GM15510 (cell line): ENCODE measurements around the gene ISCA2.
A peak's percentile ranks its signal among the peaks of the same experiment; 100 is the strongest.

Experiments used
- POLR2A ChIP-seq: IDR thresholded peaks from 3 replicates; pipeline ENCODE4 v1.6.1; 2011; ENCODE audit warnings: borderline replicate concordance; ENCODE audit not compliant: insufficient read length; ENCODE audit errors: extremely low read depth

The ISCA2 gene

DNA sequence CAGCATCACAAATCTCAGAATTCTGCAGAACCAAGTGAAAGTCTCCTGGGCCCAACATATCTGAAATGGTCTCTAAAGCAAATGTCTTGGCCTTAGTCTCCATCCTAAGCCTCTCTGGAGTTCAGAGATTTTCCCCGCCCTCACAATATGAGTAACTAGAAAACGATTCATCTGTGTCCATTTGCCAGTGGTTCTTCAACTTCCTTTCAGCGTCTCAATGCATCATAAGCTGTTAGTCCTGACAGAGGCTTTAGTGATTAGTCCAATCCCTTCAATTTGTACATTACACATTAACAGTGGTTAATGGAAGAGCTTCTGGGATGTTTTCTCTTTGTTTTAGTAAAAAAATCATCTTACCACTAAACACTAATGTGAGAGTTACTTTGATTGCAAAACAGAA, 17.9 kb upstream of the ISCA2 start:
- no peak for TF ChIP-seq POLR2A

DNA sequence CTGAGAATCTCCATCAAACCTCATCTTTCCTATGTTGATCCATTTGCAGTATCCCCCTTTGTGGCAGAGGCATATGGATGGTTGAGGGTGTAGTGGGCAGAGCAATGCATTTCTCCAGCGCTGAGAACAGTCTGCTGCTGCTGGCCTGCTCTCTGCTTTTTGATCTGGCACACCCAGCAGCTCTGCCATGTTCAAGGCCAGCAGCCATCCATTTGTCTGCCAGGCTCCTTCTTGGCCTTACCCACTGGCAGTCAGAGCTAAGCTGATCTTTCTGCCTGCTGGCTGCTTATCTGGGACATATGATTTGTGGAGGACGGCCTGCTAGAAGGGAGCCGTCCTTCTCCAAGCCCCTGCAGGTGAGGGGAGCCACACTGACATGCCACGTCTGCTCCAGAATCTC, 17.5 kb upstream of the ISCA2 start:
- TF ChIP-seq POLR2A, result no peak

DNA sequence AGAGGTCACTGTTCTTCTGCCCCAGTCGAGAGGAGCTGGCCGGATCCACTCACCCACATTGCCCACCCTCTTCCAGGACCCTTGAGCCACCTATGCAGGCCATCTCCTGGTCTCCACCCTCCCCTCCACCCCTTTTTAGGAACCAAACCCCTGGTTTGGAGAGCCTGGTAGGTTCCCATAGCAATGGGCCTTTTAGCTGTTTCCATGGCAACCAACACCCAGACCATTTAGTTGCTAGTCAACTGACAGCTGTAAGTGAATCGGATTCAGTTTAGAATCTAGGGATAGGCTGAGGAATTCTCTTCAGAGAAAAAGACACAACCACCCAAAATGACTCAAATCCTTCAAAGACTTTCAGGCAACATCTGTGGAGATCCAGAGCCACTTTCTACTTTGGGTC, 17.0 kb upstream of the ISCA2 start:
- no peak for TF ChIP-seq POLR2A

DNA sequence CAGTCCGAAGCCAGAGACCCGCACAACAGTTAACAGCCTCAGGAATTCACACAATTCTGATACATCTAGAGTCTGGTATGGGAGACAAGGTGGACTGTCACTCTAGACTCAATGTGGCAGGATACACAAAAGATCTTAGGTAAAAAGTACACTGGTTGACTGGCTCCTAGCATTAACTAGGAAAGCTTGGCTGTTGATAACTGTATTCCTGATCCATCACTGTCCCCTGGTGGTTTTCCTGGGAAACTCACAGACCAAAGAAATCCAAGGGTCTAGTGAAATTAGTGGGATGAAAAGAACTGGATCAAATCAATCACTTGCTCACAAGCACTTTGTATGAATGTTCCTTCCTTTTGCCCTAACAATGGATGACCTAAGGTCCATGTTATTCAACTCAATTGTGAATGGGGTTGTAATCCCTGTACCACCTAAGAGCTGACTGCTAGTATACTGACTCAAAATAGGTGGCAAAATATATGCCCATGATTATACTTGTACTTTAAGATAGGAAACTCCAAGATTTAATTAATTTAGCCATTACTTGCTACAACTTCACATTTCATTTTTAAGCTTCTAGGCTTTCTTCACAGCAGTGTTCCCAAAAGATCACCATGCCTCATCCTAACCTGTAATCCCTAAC, 14.4 kb upstream of the ISCA2 start:
- TF ChIP-seq POLR2A, result no peak

DNA sequence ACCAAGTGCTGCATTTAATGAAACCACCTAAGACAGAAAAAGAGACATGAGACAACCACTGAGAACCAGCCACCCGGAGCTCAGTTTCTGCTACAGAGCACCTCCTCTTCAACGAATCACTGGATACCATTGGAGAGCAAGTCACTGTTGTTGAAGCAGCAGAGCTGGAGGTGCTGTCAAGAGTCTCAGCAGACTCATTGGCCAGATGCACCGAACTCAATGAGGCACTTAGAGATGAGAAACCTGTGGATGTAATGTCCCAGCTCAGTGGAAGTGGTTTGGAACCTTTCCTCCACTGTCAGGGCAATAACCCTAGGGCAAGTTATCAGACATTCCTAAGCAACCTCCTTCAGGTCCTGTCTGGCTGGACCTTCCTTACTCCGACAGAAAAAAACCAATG, 13.5 kb upstream of the ISCA2 start:
- TF ChIP-seq POLR2A, result no peak

DNA sequence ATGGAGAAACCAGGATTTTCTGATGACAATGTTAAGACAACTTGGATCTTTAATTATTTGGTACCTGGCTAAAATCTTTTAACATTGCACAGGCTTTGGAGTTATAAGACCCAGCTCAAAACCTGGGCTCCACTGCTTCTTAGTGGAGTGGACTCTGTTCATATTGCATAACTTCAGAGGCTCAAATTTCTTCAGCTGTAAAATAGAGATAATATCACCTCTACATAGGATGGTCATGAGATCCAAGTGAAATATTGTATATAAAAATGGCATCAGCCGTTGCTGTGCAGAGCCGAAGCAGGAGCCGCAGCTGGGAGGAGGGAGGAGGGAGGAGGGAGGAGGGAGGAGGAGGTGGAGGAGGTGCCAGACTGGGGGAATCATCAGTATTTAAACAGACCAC, 11.0 kb upstream of the ISCA2 start:
- no peak for TF ChIP-seq POLR2A

DNA sequence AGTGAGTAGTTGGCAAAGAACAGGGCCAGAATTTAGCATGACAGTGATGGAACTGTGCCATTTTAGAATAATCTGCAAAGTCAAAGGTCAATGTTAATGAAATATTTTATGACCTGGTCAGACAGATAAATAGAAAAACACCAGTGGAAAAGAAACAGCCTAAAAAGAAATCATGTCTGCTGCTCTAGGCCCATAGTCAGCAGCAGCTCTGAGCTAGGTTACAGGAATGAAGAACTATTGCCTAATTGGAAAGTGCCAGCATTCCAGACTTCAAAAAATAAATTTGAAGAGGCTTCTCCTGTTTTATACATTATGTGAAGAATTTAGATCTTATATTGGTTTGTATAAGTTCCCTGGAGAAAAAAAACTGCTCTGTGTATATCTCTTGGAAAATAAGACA, 10.2 kb upstream of the ISCA2 start:
- no peak for TF ChIP-seq POLR2A

DNA sequence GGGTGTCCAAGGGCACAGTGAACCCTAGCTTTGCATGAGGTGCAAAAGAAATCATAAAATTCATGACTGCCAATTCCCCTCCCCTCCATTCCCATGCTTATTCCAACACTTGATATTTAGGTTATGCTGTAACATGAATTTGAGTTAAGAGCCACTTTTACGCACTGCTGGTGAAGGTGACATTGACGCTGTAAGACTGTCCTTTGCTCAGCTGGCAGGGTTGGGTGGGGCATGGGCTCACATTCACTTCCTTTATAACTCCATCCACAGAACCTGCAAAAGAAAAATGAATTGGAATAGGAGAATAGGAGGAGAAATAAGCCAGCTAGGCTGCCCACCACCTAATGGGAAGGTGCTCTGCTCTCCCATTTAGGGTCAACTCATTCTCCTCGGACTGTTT, 7.4 kb upstream of the ISCA2 start:
- TF ChIP-seq POLR2A, result no peak

DNA sequence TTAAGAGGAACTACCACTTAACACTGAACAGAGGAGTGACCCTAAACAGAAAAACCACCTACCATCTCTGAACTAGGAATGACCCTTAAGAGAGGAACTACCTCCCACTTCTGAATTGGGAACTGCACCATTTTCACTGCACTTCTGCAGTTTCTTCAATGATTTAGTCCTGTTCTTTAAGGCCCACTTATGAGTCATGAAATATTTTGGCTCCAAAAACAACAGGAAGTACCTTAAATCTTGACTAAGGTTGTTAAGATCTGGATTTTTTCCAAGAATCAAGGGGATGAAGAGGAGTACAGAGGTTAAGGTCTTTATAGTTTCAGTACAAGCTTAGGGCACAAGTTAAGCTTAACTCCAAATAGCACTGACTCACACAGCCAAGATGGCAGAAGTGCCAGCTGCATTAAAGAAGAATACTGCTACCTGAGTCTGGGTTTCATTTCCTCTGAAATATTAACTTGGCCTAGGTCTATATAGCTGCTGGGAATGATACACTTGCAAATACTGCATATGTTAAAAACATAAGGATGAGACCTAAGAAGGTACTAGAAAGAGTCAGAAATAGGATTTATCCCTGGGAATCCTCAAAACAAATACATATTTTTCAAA, 4.7 kb upstream of the ISCA2 start:
- no peak for TF ChIP-seq POLR2A

DNA sequence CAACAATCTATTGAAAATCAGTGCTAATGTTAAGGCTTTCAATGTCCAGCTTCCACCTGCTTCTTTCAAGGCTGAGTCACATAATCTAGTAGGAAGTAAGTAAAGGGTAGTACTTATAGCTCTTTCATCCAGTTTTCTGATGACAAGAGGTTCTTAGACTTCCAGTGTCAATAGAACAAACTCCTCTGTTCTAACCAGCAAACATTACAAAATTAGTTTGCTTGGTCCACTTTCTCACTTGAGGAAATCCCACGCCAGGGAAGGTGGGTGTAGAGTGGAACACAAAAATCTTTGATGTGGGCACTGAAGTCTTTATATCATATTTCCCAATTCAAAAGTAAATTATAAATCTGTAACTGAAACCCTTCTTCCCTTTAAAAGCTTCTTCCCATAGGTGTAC, 3.1 kb upstream of the ISCA2 start:
- TF ChIP-seq POLR2A, result no peak

DNA sequence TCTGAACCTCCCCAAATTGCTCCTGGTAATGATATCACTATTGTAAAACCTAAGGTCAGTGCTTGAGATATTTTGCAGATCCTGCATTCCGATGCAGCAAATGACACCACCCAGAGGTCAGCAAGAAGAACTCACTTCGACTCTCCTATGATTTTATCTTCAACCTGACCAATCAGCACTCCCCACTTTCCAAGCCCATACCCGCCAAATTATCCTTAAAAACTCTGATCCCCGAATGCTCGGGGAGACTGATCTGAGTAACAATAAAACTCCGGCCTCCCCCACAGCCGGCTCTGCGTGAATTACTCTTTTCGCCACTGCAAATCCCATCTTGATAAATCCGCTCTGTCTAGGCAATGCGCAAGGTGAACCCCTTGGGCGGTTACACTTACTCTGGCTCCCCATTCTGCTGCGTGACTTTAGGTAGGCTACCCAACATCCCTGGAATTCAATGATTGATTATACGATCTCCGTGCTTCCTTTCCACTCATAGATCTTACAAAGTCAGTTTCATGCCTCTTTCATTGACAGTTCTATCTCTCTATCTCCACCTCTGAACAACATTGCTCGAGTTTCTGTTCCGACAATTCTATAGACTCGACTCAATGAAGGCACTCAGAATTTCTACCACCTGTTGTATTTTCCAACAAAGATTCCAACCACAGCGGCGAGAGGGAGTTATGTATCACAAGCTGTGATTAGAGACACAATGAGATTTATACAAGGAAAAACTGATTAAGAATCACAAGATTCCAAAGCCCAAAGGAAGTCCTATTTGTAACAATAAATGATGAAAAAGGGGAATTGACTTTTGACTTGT, 1.4 kb upstream of the ISCA2 start:
- no peak for TF ChIP-seq POLR2A

DNA sequence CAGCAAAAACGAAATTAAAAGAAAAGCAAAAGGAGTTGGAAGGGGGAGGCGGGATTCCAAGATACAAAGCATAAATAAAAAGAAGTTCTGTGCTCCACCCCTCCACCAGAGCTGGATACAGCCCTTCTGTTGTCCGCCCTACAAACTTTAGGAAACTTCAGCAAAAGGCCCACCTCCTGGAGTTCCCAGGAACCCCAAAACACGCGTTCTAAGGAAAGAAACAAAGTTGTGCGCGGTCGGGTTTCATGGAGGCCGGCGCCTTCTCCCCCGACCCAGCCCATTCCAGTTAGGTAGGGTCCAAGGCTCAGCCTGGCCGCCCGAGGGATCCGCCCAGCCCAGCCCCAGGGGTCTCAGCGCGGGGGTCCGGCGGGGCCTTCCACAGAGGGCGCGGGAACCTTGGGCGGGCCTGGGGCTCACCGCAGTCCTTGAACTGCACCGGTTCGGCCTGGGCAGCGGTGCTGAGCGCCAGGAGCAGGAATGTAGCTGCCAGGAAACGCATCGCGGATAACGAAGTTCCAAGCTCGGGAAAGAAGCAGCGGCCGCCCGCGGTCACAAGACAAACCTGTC, 706 bp upstream of the ISCA2 start, which contains the start of gene NPC2:
NPC2 (minus strand) TSS at position 530 of the 567 bp plus-strand sequence; CDS start at position 499, 31 bp downstream.
- peak; percentile 53 for TF ChIP-seq POLR2A

DNA sequence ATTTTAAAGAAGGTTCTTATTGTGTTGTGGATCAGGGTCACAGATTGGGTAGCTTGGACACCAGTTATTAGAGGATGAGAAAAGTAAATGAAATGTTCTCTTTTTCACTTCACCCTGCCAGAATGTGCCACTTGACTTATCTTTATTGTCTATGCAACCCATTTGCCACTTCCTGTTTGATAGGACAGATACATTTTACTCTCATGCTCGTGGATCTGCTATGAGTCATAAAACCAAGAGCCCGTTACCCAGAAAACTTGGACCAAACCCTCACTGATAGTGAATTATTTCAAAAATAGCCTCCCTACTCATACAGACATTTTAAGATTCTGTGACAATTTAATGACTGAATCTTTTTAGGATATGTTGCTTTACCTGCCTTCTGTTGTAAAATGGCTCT, 1.8 kb downstream of the ISCA2 start:
- TF ChIP-seq POLR2A, result no peak

DNA sequence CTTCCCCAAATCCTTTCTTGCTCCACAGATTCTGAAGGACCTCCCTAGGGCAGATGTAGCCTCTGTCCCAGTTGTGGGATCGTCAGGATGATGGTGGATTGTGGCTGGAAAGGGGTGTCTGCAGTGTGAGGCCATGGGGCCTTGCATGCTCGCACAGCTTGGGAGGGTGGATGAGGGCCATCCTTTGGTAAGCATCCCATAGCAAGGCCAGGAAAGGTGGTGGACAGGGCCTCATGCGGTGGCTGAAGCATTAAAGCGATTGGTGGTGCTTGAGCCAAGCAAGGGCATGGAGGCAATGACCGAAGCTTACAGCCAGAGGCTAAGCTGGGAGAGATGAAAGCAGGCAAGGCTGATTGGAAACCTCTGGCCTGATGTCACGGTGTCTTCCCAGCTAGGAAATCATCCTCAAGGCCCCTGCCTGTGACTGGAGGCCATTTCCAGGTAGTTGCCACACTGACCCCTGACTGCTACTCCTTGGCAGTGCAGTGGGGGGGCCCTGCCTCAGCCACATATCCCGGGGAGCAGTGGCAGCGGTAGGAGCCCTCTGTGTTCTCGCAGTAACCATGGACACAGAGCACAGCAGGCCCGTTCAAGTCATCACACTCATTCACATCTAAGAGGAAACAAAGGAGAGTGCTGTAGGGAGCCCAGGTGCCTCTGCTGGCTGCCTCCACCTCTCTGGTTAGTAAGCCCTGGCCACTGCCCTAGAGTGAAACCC, 7.0 kb downstream of the ISCA2 start:
- no peak for TF ChIP-seq POLR2A

DNA sequence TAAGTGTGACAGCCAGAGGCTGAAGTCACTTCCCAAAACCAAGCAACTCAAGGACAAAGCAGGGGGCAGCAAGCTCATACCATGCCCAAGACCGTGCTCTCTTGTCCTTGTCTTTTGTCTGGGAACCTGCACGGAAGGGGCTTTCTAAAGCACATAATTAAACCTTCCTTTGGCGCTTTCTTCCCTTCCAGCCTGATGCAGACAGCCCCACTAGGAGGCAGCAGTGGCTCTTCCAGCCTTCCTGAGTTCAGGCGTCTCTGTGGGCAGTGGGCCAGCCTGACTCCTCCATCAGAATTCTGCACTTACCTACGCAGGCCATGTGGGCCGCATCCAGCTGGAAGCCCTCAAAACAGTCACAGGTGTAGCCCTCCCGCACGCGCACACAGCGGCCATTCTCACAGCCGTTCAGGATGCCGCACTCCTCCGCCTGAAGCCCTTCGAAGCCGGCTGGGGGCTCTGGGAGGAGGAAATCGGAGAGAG, 7.6 kb downstream of the ISCA2 start:
- TF ChIP-seq POLR2A, result no peak

DNA sequence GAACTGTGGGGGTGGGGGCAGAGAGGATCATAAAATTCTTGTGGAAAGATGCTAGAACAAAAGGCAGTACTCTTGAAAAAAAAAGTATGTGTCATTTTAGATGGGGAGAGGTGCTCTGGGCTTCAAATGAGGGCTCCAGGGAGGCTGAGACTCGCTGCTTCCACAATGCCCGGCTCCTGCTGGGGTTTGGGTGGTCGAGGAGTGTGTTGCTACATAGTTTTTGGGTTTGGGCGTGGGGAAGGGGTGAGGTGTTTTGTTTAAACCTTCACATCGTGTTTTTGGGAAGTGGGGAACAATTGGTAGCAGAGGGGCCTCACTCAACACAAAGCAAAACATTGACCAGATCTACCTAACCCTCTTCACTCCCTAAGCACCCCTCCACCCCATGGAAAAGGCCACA, 8.1 kb downstream of the ISCA2 start:
- no peak for TF ChIP-seq POLR2A
